ENCODE results near the gene TRIM33.
"Not testable (repeated sequence)": the region's sequence is repeated elsewhere in the genome, so short reads cannot be mapped to it uniquely, and the experiment has no call there.

The TRIM33 gene

GRCh38 chr1:114509596-114510273, 1.3 kb downstream of the TRIM33 start:
- no peak for DNase-seq

GRCh38 chr1:114508386-114508898, 2.6 kb downstream of the TRIM33 start:
- DNase-seq, result no peak

- no peak for DNase-seq
Measured at GRCh38 chr1:114507513-114507912, 3.5 kb downstream of the TRIM33 start.

- no peak for DNase-seq
Measured at GRCh38 chr1:114505148-114505561, 5.8 kb downstream of the TRIM33 start.

GRCh38 chr1:114503916-114504422, 7.0 kb downstream of the TRIM33 start:
- no peak for DNase-seq

GRCh38 chr1:114502080-114502479, 8.9 kb downstream of the TRIM33 start:
- DNase-seq, result no peak

- DNase-seq, result no peak
Measured at GRCh38 chr1:114499478-114499877, 11.5 kb downstream of the TRIM33 start.

GRCh38 chr1:114496089-114496488, 14.9 kb downstream of the TRIM33 start:
- DNase-seq, result no peak

- no peak for DNase-seq
Measured at GRCh38 chr1:114495486-114495885, 15.5 kb downstream of the TRIM33 start.

GRCh38 chr1:114492978-114493377, 18.0 kb downstream of the TRIM33 start:
- DNase-seq, result no peak

GRCh38 chr1:114490274-114490693, 20.7 kb downstream of the TRIM33 start:
- no peak for DNase-seq

GRCh38 chr1:114488739-114489138, 22.3 kb downstream of the TRIM33 start:
- DNase-seq, result no peak

GRCh38 chr1:114485286-114485685, 25.7 kb downstream of the TRIM33 start:
- no peak for DNase-seq

GRCh38 chr1:114482585-114482984, 28.4 kb downstream of the TRIM33 start:
- DNase-seq, result no peak

- not testable (repeated sequence) for DNase-seq
Measured at GRCh38 chr1:114479636-114480035, 31.4 kb downstream of the TRIM33 start.

GRCh38 chr1:114479134-114479533, 31.9 kb downstream of the TRIM33 start:
- DNase-seq, result no peak

- no peak for DNase-seq
Measured at GRCh38 chr1:114473796-114474195, 37.2 kb downstream of the TRIM33 start.

GRCh38 chr1:114472408-114472807, 38.6 kb downstream of the TRIM33 start:
- DNase-seq, result no peak

GRCh38 chr1:114470681-114471080, 40.3 kb downstream of the TRIM33 start:
- DNase-seq, result no peak

GRCh38 chr1:114468710-114469468, 42.1 kb downstream of the TRIM33 start:
- DNase-seq, result no peak

- no peak for DNase-seq
Measured at GRCh38 chr1:114468047-114468446, 43.0 kb downstream of the TRIM33 start.

GRCh38 chr1:114467491-114467890, 43.5 kb downstream of the TRIM33 start:
- DNase-seq, result no peak

- no peak for DNase-seq
Measured at GRCh38 chr1:114466334-114467014, 44.5 kb downstream of the TRIM33 start.
